ENCODE results near the gene PTP4A2.
"Not testable (repeated sequence)": the region's sequence is repeated elsewhere in the genome, so short reads cannot be mapped to it uniquely, and the experiment has no call there.

The PTP4A2 gene

DNA sequence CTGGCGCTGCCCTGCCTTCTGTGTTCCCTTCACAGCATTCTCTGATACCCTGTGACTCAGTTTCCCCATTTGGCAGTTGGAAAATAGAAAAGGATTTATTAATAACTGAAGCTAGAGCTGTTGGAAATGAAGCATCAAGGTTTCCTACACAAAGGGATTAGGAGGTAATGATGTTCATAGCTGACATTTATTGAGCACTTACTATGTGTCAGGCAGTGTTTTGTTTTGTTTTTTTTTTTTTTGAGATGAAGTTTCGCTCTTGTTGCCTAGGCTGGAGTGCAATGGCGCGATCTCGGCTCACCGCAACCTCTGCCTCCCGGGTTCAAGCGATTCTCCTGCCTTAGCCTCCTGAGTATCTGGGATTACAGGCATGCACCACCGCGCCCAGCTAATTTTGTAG, 7.5 kb upstream of the PTP4A2 start:
- DNase-seq = not testable (repeated sequence)

- no peak for DNase-seq
Observed at GRCh38 chr1:31944205-31945089, 6.3 kb upstream of the PTP4A2 start.

DNA sequence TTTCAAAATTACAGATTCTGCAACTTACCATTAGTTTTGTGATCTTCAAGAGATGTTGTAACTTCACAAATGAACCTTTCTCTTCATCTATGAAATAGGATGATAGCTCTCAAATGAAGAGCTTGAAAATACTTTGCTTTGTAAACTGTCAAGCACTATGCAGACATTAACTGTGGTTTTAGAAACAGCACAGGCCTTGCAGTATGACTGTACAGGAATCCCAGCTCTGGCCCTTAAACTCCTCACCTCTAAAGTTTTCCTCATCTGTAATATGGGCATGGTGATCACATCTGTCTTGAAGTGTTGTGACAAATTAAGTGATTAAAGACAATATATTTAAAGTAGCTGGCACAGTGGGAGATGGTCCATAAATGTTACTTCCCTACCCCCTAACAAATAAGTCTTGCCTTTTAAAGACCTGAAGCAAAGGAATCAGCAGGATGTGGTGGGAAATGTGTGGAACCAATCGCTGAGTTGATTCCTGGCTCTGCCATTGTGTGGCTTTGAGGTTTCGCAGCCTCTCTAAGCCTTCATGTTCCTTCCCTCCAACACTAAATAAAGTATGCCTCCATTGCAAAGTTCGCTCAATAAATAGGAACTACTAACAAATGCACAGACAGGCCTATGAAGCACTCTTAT, 5.5 kb upstream of the PTP4A2 start:
- DNase-seq = no peak

GRCh38 chr1:31942061-31942460, 3.9 kb upstream of the PTP4A2 start:
- DNase-seq = not testable (repeated sequence)

DNA sequence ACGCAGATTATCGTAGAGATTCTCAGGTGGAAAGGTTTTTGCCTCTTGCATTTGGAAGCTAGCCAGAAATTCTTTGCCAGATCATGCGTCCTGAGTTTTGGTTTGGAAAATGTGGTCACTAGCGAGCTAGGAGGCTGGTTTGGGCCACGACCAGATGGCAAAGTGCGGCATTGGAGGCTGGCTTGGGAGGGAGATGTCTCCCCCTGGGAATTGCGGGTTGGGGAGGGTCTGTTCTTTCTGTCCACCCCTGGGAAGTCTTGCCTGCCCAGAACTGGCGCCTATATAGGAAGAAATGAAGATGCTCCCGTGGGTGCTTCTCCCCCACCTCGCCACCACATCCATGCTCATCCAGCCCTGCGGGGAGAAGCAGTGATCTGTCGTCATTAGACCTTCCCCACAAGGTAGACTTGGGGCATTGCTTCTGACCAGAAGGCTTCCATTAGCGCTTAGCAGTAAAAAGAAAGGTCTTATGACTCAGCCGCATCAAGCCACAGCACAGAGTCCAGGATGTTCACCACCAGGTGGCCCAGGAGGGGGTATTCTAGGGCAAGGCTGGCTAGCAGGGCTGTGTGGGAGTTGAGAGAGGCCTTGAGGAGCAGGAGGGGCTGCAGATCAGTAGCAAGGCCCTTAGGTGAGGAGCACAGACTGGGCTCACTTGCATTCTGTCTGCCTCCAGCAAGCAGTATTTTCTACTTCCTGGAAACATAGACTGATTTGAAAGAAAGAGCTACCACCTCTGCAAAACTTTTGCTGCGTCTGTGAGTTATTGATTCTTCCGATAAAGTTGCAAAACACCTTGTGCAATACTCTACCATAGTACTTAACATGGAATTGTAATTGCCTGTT, 1.5 kb upstream of the PTP4A2 start:
- DNase-seq = peak; percentile 18

DNA sequence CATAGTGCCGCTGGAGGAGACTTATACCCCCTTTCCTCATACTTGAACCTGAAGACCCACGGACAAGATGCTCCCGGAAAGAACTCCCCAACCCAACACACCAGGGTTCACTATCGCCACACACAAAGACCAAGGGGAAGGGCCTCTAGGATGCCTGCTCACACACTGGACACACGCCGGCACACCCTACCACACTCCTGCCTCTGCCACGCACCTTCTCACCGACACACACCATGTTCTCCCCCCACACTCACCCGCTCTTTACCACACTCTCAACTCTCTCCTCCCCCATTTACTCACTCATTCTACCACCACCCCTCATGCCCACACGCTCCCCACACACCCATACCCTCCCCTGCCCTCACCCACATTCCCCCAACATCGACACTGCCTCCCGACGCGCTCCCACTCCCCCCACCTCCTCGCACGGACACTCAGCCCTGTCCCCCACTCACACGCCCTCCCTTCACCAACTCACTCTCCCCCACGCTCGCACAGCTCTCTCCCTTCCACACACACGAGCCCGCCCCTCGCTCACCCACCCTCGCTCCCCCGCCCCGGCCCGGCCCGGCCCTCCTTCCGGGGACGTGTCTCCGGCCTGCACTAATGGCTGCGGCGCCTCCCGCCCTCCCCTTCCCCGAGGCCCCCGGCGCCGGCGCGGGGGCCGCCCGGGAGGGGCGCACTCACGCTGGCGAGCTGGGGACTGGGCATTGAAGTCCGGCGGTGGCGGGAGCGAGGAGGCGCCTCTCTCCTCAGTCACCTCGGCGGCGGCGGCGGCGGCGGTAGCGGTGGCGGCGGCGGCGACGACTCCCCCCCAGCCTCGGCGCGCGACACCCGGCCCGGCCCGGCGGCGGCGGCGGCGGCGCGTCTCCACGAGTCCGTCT, 626 bp downstream of the PTP4A2 start:
- DNase-seq = peak; percentile 39

GRCh38 chr1:31936981-31937299, 1.2 kb downstream of the PTP4A2 start:
- no peak for DNase-seq

- DNase-seq = no peak
Observed at GRCh38 chr1:31936278-31936980, 1.7 kb downstream of the PTP4A2 start.

DNA sequence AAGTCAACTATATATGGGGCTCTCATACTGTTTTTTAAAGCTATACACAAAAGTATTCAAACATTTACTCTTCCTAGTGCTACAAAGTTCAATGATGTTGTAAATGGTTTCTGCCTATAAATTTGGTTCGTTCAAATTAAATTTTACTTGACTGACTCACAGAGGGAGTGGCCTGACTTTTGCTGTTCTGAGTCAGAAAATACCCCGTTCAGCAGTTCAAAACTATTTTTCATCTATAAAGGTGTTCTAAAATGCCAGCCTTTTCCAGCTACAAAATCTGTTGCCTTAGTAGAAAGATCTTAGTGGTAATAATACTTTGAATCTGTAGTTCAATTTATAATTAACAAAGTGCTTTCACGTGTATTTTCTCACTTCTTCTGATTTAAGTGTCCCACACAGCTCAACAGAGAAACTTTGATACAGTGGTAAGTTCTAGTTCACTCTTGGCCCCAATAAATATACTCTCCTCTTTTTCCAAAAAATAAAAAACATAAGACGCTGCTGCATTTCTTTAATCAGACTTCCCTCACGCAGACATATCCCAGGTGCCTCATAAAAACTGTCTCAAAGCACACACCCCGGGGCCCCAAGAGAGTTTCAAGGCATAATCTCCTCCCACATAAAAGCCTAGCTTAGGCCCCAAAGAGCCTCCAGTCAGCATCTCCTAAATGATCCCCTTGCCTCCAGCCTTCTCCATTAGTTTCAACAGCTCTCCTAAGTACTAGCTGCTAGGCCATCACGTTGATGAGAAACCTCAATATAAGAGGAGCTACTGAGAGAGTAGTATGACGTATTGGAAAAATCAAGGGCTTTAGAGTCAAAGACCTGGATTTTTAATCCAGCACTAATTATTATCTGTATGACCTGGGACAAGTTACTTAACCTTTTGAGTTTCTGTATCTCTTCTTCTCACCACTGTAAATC, 3.2 kb downstream of the PTP4A2 start:
- DNase-seq = peak; percentile 55

GRCh38 chr1:31932491-31933316, 5.5 kb downstream of the PTP4A2 start:
- no peak for DNase-seq

DNA sequence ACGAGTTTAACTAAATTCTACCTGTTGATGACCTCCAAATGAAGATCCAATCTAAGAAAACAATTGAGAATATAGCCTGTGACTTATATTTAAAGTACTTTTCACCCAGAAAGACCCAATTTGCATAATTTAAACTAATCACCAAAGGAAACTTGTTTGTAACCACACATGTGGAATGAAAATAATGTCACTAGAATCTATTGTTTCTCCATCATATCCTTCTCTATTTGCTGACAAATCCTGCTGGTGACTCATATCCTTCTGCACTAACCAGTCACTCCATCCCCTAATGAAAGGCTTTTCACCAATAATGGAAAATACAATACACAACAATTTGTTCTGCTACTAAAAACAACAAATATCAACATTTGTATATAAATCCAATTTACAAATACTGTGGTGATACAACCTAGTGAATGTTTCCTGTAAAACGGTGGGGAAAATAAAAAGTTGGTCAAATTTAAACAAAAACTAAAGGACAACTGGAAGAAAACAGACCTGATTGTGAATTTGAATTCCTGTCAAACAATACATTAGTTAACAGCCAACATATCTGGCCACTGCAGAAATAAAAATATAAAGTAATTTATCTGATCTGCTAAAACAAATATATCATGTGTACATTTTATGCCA, 6.5 kb downstream of the PTP4A2 start:
- no peak for DNase-seq

DNA sequence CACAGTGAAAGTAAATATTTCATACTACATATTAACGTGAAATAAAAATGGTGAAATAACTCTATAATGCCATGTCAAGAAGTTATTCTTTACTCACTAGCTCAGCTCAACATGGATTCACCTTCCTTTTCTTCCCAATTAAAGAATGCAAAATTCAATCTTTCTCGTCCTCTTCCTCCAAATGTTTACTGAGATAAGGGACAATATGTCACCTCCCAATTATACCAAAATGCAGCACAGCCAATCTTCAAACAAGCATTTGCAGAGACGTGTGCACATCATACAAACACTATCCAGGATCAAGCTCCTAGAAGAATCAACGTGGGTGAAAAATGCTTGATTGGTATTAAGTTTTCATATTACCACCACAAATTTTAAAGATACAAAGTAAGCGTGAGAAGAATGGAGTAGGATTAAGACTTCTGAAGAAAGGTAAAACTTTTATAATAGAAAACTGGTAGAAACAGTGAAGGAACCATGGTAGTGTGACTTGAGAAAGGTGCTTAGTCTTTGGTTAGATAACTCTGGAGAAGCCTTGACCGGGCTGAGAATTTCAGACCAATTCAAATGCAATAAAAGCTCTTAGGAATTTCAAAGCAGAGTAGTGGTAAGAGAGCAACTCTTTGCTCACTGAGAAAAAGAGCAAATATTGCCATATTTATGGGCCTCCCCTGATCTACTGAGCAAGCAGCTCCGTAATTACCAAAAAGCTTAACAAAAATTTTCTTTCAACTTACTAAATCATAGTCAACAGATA, 7.2 kb downstream of the PTP4A2 start:
- no peak for DNase-seq

DNA sequence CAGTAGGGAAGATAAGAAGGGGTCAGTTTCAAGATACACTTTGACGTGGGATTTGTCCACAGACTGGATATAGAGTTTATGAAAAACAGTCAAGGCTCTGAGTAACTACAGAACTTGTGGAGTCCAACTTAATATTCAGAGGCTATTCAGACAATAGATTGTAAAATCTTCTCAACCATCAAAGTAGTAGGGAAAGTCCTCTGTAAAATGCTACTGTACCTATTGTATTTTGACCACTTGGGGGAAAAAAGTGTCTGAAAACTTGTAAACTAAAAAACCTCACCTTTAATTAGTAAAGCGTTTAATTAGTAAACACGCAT, 10.5 kb downstream of the PTP4A2 start:
- DNase-seq = no peak

- no peak for DNase-seq
Observed at GRCh38 chr1:31926853-31927660, 11.1 kb downstream of the PTP4A2 start.

DNA sequence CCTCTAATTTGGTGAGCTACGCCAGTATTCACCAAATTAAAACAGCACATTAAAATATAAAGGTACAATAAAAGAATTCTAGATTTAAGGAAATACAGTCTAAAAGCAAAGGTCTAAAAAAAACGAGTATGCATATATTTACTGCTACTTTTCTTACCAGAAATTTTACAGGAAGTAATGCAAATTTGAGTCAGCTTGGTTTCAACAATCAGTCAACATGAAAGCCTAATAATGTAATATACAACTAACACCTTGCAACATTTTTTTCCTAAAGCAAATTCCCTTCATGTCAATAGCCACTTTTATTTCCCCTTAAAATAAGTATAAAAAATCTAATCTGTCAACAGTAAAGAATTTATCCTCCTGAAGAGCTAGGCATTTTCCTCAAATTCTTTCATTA, 11.9 kb downstream of the PTP4A2 start:
- no peak for DNase-seq

DNA sequence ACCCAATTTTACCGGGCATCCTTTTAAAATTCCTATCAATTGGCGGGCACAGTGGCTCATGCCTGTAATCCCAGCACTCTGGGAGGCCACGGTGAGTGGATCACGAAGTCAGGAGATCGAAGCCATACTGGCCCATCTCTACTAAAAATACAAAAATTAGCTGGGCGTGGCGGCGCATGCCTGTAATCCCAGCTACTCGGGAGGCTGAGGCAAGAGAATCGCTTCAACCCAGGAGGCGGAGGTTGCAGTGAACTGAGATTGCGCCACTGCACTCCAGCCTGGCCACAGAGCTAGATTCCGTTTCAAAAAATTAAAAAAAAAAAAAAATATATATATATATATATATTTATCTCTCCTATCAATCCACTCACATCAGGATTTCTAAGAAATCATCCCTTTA, 12.3 kb downstream of the PTP4A2 start:
- not testable (repeated sequence) for DNase-seq

DNA sequence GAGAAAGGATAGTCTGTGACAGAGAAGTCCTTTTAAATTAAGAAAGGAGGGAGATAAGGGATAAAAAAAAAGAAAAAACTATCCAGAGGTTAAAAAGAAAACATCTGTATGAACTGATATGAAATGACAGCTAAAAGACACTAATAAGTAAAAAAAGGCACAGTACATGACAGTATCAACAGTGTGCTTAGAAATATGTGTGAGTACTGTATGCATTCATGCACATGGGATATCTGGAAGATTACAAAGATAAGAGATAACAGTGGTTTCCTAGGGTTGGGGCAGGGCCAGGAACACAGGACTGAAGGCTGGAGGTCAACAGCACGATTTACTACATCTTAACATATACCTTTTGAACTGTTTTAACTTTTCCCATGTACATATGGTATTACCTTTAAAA, 13.3 kb downstream of the PTP4A2 start:
- DNase-seq = no peak
